GM19240 (cell line): Measurements from ENCODE around the gene ROCK1.
"Not testable (repeated sequence)": the region's sequence is repeated elsewhere in the genome, so short reads cannot be mapped to it uniquely, and the experiment has no call there.

Source experiments
- DNase-seq: peaks from one replicate; pipeline ENCODE4 v3.0.0; 2011; ENCODE audit warnings: low spot score; ENCODE audit not compliant: insufficient read length

Gene ROCK1

DNA sequence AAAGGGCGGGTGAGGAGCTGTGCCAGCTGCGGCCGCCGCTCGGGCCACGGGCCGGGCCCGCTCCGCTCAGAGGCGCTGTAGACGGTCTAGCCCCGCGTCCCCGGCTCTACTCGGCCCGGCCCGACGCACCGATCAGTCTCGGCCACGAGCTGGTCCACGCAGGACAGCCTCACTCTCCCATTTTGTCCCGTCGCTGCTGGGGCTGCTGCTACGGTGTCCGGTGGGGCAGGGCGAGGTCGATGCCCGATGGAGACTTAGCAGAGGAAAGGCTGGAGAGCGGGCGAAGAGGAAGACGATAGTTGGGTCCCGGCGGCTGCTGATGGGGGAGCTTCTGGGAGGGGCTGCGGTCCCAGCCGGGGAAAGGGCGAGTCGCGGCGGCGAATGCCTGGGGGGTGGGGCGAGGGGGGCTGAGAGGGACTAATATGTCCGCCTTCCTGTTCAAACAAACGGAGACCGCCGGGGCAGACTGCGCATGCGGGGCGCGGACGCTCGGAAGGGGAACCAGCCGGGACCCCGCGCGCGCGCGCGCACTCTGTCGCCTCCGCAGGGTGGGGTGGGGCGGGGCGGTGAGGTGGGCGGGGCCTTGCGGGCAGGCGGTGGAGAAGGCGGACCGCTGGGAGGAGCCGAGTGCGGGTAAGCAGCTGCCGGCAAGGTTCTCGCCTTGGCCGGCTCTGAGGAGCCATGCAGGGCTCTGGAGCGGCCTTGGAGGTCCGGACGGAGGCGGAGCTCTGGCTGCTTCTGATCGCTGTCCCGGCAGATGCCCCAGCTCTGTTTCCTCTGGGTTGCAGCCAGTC lies at the start of gene ROCK1:
Gene ROCK1, minus strand, starts transcription at position 468 of the 794 bp plus-strand sequence. CDS start 903 bp downstream, outside the sequence.
- peak; percentile 68 for DNase-seq

DNA sequence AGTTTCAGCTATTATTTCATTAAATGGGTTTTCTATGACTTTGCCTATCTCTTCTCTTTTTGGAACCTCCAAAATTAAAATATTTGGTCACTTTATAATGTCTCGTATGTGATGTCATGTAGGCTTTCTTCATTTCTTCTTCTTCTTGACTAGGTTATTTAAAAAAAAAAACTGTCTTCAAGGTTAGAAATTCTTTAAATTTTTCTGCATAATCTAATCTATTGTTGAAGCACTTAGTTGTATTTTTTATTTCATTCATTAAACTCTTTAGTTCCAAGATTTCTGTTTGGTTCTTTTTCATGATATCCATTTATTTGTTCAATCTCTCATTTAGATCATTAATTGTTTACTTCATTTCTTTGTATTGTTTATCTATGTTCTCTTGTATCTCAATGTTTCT lies 43.8 kb upstream of the ROCK1 start:
- DNase-seq = no peak

DNA sequence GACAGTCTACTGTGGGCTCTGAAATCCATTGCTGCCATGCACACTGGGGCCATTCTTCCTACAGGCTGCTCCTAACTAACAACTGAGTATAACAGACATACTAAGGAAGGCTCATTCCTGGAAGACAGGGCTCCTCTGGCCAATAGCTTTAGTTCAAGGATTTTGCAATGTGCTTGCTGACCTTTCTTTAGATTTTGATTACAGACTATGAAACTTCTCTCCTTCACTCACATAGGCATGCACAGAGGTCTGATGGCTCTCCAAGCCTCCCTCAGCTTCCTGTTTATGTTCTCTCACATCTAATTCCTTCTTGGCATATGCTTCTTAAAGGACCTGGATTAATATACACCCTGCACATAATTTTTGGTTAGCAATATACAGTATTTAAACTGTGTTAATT lies 34.4 kb upstream of the ROCK1 start:
- DNase-seq = no peak

DNA sequence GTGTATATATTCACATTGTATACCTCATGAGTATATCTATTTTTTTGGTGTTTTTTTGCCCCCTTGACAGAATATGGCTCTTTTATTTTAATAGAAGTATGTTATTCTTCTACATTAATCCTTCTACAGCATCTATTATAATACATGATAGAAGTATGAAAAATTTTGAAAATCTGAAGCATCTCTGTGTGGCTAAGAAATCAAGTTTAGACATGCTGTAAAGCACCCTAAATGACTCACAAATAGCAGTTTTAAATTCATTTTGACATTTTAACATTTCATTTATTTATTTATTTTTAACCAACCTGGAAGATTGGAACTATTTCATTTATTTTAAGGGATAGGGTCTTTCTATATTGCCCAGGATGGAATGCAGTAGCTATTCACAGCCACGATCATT lies 33.8 kb upstream of the ROCK1 start:
- no peak for DNase-seq

DNA sequence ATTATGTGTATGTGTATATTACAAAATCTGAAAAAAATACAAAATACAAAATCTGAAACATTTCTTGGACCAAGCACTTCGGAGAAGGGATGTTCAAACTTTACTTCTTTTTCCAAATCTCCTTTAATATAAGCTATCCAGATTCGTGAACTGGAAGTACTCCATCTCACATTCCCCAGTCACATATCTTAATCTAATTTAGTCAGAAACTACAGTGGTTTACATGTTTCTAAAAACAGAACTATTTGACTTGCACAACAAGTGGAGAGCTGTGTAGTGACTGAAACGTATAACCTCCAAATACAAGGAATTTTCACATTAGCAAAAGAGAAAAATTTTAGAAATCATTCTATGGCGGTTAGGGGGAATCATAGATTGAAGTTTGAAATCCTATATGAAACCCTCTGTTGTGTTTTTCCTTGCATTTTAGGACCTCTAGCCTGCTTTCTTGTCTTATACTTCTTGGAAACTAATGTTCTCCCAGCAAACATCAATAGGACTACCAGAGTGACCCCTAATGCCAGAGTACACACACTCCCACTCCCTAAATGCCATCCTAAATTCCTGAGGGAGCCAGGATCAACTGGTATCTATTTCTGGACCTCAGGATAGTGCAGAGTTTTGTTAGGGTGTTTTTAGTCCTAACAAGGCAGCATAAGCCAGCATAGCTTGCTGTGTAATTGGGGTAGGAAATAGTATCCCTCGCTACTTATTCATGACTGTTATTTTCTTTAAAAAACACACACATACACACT lies 30.2 kb upstream of the ROCK1 start:
- DNase-seq = no peak

DNA sequence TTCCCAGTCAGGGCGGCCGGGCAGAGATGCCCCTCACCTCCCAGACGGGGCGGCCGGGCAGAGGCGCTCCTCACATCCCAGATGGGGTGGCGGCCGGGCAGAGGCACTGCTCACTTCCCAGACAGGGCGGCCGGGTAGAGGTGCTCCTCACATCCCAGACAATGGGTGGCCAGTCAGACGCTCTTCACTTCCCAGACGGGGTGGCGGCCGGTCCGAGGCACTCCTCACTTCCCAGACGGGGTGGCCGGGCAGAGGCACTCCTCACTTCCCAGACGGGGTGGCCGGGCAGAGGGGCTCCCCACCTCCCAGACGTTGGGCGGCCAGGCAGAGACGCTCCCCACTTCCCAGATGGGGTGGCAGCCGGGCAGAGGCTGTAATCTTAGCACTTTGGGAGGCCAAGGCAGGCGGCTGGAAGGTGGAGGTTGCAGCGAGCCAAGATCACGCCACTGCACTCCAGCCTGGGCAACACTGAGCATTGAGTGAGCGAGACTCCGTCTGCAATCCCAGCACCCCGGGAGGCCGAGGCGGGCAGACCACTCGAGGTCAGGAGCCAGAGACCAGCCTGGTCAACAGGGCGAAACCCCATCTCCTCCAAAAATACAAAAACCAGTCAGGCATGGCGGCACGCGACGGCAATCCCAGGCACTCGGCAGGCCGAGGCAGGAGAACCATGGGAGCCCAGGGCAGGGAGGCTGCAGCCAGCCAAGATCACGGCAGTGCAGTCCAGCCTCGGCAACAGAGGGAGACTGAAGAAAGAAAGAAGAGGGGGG lies 26.3 kb upstream of the ROCK1 start:
- not testable (repeated sequence) for DNase-seq

DNA sequence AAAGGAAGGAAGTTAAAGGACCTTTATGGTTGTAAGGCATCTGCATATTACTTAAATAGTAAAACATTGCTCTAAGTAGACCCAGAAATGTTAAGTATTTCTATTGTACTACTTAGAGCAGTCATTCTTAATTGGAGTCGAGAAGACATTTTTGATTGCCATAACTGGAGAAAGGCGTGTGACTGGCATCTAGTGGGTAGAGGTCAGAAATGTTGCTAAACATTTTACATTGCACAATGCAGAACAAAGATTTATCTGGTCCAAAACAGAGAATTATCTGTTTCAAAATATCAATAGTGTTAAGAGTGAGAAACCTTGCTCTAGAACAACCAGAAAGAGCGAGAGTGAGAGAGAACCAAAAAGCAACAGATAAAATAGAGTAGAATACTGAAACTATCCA lies 23.3 kb upstream of the ROCK1 start:
- DNase-seq = no peak

DNA sequence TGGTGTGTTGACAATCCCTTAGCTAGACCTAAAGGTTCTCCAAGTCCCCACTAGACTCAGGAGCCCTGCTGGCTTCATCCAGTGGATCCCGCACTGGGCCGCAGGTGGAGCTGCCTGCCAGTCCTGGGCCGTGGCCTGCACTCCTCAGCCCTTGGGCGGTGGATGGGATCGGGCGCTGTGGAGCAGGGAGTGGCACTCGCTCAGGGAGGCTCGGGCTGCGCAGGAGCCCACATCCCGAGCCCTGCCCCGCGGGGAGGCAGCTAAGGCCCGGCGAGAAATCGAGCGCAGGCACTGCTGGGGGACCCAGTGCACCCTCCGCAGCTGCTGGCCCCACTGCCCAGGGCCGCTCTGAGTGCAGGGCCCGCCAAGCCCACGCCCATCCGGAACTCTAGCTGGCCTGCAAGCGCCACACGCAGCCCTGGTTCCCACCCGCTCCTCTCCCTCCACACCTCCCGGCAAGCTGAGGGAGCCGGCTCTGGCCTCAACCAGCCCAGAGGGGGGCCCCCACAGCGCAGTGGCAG lies 20.8 kb upstream of the ROCK1 start:
- no peak for DNase-seq

DNA sequence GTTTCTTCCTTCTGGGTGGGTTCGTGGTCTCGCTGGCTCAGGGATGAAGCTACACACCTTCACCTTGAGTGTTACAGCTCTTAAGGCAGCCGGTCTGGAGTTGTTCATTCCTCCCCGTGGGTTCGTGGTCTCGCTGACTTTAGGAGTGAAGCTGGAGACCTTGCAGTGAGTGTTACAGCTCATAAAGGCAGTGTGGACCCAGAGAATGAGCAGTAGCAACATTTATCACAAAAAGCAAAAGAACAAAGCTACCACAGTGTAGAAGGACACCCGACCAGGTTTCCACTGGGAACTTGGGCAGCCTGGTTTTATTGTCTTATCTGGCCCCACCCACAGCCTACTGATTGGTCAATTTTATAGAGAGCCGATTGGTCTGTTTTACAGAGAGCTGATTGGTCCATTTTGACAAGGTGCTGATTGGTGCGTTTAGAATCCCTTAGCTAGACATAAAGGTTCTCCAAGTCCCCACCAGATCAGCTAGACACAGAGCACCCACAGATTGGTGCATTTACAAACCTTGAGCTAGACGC lies 20.1 kb upstream of the ROCK1 start:
- no peak for DNase-seq

DNA sequence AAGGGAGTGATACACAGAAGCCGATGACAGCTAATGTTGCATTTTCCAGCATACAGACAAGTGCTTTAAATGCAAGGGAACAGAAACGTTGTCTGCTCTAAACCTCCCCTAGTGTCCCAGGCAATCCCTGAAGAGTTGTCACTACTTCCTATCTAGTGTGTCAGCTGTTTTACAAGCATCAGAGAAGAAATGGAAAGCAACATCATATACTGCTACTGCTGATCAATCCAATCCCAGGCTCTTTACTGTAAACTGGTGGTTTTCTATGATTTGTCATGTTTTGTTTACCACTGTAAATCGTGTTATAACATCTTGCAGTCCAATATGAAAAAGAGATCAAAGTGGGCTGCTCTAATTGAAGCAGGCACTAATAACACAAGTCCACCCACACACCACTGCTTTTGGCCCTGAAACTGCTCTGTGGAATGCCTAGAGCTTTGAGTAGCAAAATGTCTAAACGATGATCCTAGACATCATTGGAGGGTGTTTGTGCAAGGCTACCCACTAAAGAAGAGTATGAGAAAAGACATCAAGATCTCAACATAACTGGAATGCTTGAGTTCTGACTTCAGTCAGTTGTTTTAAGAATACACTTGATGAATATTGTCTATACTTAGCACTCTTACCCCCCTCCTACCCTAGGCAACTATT lies 18.1 kb upstream of the ROCK1 start:
- no peak for DNase-seq

DNA sequence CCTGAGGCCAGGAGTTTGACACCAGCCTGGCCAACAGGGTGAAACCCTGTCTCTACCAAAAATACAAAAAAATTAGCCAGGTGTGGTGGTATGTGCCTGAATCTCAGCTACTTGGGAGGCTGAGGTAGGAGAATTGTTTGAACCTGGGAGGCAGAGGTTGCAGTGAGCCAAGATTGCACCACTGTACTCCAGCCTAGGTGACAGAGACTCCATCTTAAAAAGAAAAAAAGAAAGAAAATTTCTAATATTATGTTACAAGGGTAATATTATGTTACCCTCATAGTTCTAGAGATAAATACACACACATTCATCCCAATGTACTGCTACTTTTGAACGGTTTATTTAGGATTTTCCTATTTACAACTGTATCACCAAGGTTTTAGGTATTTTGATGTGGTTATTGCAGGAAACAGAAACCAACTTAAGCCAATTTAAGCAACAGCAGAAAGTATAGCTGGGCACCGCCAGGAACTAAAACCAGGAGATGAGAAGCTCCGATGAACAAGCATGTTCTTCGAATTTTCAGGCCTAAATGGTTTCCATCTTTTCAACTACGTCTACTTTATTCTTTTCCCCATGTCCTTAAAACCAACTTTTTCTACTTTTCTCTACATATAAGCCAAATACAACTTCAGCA lies 11.8 kb upstream of the ROCK1 start:
- DNase-seq = no peak

DNA sequence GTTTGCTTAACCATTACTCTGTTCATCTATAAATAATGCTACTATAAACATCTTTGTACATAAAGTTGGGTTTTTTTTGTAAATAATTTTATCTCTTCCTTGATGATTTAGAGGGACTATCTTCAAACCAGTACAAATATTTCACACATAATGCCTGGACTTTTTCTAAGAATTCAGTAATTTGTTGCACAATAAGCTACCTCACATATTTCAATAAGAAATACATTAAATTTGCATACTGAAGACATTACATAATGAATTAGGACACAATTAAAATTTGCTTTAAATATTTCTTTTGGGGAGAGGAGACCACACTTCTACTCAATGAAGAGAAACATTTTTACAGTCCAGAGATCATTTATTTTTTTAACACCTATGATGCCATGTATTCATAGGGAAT lies 7.2 kb upstream of the ROCK1 start:
- no peak for DNase-seq

DNA sequence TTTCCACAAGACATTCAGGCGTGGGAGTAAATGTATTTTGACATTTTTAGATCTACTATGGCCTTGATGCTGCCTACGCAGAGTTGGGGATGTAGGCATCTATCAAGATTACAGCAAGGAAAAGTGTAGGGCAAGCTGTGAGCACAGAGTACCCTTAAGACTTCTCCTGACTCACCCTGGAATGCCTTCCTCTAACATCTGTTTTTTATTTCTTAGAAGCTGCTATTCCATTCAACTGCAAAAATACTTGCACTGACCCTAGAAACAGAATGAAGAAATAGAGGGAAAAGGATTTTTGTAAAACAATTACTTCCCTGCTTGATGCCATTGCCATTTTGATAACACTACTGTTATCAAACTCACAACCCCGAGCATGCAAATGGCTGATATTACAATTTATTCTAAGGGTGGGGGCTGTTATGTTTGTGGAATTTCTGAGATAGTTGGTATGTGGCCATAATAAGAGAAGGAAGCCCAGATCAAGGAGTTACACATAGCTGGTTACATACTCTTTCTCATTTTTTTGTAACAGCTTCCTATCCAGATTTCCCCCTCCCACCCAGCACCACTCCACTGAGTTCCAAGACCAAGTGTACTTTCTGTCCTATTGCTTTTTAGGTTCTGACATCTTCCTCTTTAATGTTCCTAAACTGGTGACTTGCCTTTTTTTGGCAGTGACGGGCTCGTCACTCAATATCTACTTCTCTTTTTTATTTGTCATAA lies 6.0 kb upstream of the ROCK1 start:
- no peak for DNase-seq

DNA sequence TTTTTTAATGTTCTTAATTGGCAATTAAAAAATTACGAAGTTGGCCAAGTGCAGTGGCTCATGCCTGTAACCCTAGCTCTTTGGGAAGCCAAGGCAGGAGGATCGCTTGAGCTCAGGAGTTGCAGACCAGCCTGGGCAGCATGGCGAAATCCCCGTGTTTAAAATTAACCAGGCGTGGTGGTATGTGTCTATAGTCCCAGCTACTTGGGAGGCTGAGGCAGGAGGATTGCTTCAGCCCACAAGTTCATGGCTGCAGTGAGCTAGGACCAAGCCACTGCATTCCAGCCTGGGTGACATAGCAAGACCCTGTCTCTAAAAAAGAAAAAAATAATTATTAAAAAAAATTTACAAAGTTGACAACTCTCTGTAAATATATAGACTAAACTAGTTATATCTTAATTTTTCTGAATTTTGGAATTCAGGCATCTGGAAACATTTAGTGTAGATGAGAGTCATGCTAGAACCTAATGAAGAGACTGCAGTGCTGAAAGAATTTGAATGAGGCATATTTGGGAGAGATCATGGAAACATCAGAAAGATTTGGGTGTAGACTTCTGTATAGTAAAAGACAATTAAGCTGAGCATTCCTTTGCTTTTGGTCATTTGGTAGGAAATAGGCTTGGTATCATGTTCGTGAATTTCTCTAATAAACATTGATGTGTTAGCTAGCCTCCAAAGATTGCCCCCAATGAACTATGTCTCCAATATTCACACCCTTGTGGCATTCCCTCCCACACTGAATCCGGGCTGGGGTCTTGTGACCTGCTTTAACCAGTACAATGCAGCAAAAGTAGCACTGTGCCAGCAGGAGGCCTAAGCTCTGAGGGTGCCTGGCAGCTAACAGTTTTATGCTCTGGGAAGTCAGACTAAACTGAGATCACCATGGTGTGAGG lies 4.2 kb upstream of the ROCK1 start:
- no peak for DNase-seq

DNA sequence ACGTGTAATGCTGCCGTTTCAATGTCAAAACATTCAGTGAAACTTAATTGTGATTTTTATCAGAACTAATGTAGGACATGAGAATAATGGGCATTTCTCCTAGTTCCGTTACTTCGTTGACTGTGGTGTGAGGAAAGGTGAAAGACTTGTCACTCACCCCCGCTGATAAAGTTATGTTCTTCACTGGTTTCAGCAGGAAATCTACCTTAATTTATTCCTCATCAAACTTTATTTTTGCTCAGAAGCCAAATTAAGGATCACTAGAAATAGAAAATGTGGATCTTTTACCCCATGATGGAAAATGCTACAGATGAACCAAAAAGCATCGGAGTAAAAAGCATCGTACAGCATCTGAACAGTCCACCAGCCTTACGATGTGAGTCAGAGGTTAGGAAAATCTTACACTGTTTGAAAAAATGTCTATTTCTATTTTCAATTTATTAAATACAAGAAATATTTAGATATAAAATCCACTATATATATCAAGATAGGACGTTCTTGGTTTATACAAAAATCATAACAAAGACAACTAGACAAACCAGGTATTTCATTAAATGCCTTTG lies 1.0 kb upstream of the ROCK1 start:
- no peak for DNase-seq

DNA sequence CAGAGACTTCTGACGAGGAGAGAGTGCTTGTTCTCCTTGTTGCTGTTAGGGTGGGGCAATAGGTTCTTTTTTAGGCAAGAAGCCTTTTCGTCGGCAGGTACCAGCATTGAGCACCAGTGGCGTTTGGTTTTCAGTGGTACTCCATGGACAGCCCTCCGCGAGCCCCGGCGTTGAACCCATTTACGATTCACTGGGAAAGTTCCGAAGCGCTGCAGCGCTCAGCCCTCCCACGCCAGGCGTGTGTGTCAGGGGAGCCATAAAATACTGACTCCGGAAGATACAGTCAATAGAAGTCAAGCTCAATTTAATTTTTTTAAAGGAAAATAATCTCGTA lies 494 bp upstream of the ROCK1 start:
- DNase-seq = no peak

DNA sequence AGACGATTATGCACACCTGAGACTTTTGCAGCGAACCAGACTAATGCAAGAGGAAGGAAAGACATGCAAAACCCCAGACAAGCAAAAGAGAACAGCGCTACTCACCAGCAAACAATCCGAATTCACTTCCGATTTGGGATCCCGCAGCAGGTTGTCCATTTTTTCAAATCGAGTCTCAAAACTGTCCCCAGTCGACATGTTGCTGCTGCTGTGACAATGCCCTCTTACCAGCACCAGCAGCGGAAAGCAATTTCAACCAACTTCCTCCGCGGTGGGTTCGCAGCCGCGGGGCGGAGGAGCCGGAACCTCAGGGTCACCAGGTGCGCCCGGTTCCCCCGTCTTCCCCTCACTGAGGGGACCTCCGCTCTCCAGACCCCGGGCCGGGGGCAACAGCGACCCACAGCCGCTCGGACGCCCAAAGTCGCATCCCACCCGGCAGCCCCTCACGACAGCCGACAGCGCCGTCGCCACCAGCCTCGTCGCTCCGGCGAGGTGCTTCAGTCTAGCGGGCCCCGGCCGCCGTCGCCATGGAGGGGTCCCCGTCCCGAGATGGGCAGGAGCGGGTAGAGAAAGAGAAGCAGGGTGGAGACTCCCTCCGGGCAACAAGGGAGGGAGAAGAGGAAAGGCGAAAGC lies 784 bp downstream of the ROCK1 start:
- DNase-seq = peak; percentile 21
